Lower leg skin (tissue), 3 donors: ENCODE measurements around the gene IL27RA.

Experiments used
- POLR2A ChIP-seq, 2 donors: fragments of 450-650 bp; IDR thresholded peaks; one replicate each; pipeline ENCODE4 v1.6.1; 2016 to 2017; ENCODE audit warnings: antibody characterized with exemption in 2 of 2, mild to moderate bottlenecking in 1 of 2, moderate library complexity in 1 of 2
- TF ChIP-seq, protein P1 (sequence below), 3 donors: fragments of 450-650 bp; IDR thresholded peaks; one replicate each; pipeline ENCODE4 v1.5.1; 2016; ENCODE audit warnings: antibody characterized with exemption in 3 of 3, mild to moderate bottlenecking in 3 of 3, moderate library complexity in 2 of 3

DNA sequence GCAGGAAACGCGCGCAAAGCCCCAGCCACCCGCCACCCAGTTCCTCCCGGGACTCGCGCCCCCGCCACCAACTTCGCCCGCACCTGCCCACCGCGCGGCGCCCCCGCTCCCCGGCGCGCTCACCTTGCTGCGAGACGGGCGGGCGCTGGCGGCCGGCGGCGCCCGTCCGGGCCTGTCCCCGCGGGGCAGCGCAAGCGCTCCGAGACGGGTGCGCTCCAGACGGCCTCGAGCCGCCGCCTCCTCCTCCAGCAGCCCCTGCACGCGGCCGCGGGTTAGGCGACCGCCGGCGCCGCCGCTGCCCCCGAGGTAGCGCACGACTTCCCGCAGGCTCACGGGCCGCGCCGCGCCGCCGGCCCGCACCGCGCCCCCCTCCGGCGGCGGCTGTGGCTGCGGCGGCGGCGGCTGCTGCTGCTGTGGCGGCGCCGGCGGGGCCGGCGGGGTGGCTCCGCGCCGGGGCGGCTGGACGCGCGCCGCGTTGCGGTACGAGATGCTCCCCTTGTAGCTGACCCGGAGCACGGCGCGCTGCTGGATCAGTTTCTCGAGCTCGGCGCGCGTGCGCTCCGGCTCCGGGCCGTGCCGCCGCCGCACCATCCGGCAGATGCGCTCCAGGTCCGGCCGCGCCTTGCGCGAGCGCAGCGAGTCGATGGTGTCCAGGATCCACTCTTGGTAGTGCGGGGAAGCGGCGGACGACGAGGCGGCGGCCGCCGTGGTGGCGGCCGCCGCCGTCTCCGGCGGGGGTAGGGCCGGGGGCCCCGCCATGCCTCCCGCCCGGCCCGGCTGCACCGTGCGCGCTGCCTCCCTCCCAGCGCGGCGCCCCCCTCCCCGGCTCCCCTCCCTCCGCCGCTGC, 58.3 kb downstream of the IL27RA start:
- TF ChIP-seq, protein P1, sequence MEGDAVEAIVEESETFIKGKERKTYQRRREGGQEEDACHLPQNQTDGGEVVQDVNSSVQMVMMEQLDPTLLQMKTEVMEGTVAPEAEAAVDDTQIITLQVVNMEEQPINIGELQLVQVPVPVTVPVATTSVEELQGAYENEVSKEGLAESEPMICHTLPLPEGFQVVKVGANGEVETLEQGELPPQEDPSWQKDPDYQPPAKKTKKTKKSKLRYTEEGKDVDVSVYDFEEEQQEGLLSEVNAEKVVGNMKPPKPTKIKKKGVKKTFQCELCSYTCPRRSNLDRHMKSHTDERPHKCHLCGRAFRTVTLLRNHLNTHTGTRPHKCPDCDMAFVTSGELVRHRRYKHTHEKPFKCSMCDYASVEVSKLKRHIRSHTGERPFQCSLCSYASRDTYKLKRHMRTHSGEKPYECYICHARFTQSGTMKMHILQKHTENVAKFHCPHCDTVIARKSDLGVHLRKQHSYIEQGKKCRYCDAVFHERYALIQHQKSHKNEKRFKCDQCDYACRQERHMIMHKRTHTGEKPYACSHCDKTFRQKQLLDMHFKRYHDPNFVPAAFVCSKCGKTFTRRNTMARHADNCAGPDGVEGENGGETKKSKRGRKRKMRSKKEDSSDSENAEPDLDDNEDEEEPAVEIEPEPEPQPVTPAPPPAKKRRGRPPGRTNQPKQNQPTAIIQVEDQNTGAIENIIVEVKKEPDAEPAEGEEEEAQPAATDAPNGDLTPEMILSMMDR (IDR thresholded peaks at IDR 0.05): no peak
- TF ChIP-seq POLR2A (IDR thresholded peaks at IDR 0.05): no peak
